Measurements from ENCODE around the gene SMOC2.

DNA sequence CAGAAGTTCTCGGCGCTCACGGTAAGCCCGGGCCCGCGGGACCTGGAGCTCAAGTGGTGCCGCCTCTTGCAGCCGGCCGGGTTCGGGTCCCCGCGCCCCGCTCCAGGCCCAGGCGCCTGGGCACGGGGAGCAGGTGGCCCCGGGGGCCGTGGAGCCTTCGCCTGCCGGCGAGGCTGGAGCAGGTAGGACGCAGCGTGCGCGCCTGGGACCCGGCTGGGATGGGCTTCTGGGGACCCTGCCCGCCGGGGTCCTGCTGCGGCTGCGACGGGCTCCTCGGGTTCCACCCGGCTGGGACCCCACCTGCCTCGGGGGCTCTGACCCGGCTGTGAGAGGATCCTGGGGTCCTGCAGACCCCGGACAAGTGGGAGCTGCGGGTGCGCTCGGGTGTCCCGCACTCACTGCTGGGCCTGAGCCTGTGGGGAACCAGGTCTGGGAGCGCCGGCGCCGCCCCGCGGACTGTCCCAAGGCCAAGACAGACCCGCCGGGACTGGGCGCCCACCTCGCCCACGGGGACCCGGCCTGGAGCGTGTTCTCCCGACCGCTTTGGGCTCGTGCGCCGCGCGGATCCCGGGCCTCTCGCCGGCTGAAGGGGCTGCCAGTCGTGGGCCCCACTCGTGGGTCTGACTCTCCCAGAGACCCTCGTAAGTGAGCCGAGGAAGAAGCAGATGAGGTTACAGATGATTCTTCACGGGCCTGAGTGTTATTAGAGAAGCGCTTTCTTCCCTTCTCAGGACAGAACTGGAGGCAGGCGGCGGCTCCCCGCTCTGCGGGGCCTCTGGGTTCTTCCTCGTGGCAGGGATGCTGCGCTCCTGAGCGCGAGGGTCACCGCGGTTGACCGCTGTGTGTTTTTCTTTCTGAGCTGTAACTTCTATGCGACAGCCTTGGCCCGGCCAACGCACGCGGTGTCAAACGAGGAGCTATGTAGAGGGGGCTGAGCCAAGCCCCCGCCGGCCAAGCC, 729 bp downstream of the SMOC2 start:
- TF ChIP-seq NFIC (IDR thresholded peaks at IDR 0.05), result no peak
- TF ChIP-seq CREB1 (IDR thresholded peaks at IDR 0.05; ENCODE audit: low read depth), result no peak
- TF ChIP-seq TAF1 (IDR thresholded peaks at IDR 0.05; ENCODE audit: low read depth), result no peak
- TF ChIP-seq, protein P1, sequence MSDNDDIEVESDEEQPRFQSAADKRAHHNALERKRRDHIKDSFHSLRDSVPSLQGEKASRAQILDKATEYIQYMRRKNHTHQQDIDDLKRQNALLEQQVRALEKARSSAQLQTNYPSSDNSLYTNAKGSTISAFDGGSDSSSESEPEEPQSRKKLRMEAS (IDR thresholded peaks at IDR 0.05), result no peak
- no peak for TF ChIP-seq TEAD4 (IDR thresholded peaks at IDR 0.05)
- TF ChIP-seq, protein P2, sequence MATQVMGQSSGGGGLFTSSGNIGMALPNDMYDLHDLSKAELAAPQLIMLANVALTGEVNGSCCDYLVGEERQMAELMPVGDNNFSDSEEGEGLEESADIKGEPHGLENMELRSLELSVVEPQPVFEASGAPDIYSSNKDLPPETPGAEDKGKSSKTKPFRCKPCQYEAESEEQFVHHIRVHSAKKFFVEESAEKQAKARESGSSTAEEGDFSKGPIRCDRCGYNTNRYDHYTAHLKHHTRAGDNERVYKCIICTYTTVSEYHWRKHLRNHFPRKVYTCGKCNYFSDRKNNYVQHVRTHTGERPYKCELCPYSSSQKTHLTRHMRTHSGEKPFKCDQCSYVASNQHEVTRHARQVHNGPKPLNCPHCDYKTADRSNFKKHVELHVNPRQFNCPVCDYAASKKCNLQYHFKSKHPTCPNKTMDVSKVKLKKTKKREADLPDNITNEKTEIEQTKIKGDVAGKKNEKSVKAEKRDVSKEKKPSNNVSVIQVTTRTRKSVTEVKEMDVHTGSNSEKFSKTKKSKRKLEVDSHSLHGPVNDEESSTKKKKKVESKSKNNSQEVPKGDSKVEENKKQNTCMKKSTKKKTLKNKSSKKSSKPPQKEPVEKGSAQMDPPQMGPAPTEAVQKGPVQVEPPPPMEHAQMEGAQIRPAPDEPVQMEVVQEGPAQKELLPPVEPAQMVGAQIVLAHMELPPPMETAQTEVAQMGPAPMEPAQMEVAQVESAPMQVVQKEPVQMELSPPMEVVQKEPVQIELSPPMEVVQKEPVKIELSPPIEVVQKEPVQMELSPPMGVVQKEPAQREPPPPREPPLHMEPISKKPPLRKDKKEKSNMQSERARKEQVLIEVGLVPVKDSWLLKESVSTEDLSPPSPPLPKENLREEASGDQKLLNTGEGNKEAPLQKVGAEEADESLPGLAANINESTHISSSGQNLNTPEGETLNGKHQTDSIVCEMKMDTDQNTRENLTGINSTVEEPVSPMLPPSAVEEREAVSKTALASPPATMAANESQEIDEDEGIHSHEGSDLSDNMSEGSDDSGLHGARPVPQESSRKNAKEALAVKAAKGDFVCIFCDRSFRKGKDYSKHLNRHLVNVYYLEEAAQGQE (IDR thresholded peaks at IDR 0.05; ENCODE audit: low read depth), result no peak
- TF ChIP-seq RAD21 (IDR thresholded peaks at IDR 0.05; ENCODE audit: low read depth), result no peak
- no peak for TF ChIP-seq TCF12 (IDR thresholded peaks at IDR 0.05; ENCODE audit: low read depth)
- no peak for TF ChIP-seq YY1 (IDR thresholded peaks at IDR 0.05; ENCODE audit: low read depth)
- no peak for TF ChIP-seq FOXM1 (IDR thresholded peaks at IDR 0.05; ENCODE audit: borderline replicate concordance, low read depth)
- TF ChIP-seq EP300 (IDR thresholded peaks at IDR 0.05; ENCODE audit: borderline replicate concordance), result no peak
- no peak for TF ChIP-seq EGR1 (IDR thresholded peaks at IDR 0.05)
- no peak for TF ChIP-seq CEBPB (IDR thresholded peaks at IDR 0.05)
